ENCODE results near the gene GULP1. TPM values are rescaled to one million over a fixed set of nuclear protein-coding genes. Genes with fewer than 3 reads are reported as not detected.

Gene GULP1
- total RNA-seq, 1 experiment from 2014 or later: 75.1 TPM

GRCh38 chr2:188410504-188411235 is 119.0 kb downstream of the GULP1 start:
- Mint-ChIP-seq H3K9me3 (peaks cover 56% of the 10 kb centered on the region), H3K36me3 (peaks cover 54% of the 10 kb centered on the region), H3K4me3 (no peak overlapping the region), H3K4me1 (peaks cover 41% of the 10 kb centered on the region), H3K27me3 (ENCODE audit: low read depth) (peaks cover 58% of the 10 kb centered on the region), H3K27ac (peak overlapping the region; percentile 75; the same call in 1 of the 2 replicates)
- DNase-seq (ENCODE audit: low spot score) (no peak), ATAC-seq (peak; percentile 85)
- TF ChIP-seq ATF3 (CRISPR knock-in tag; conservative IDR thresholded peaks at IDR 0.05): no peak
- TF ChIP-seq TEAD1 (CRISPR knock-in tag; IDR thresholded peaks at IDR 0.05): peak; percentile 80; the same call in 1 of the 2 replicates
- no peak for TF ChIP-seq ESRRA (CRISPR knock-in tag; IDR thresholded peaks at IDR 0.05; ENCODE audit: borderline replicate concordance)
- peak; percentile 24; the same call in 1 of the 2 replicates for TF ChIP-seq FOXP4 (CRISPR knock-in tag; IDR thresholded peaks at IDR 0.05)
- TF ChIP-seq PRRX2 (CRISPR knock-in tag; IDR thresholded peaks at IDR 0.05): no peak
- TF ChIP-seq FOXK1 (CRISPR knock-in tag; IDR thresholded peaks at IDR 0.05): 0 out of 2 replicates have a peak, but pooled peaks have one; percentile 31
- ChIA-PET CTCF (no interaction called here), POLR2A (no interaction called here)

- H3K27me3 Mint-ChIP-seq (ENCODE audit: low read depth): peaks cover 52% of the 10 kb centered on the region
- no peak overlapping the region for H3K27ac Mint-ChIP-seq
- TF ChIP-seq CDX4 (CRISPR knock-in tag; IDR thresholded peaks at IDR 0.05; ENCODE audit: borderline replicate concordance): no peak
- no peak for TF ChIP-seq PREB (CRISPR knock-in tag; IDR thresholded peaks at IDR 0.05; ENCODE audit: borderline replicate concordance)
- no peak for TF ChIP-seq SP1 (CRISPR knock-in tag; conservative IDR thresholded peaks at IDR 0.05)
- TF ChIP-seq GRHL2 (CRISPR knock-in tag; IDR thresholded peaks at IDR 0.05; ENCODE audit: insufficient replicate concordance, severe bottlenecking): no peak
- TF ChIP-seq CREB1 (CRISPR knock-in tag; IDR thresholded peaks at IDR 0.05): no peak
- no peak for TF ChIP-seq CBFB (CRISPR knock-in tag; IDR thresholded peaks at IDR 0.05; ENCODE audit: low read depth)
- TF ChIP-seq ELF4 (CRISPR knock-in tag; IDR thresholded peaks at IDR 0.05; ENCODE audit: low read depth): no peak
- no peak for TF ChIP-seq ZBTB21 (CRISPR knock-in tag; IDR thresholded peaks at IDR 0.05; ENCODE audit: borderline replicate concordance)
- no peak for TF ChIP-seq SMAD4 (CRISPR knock-in tag; IDR thresholded peaks at IDR 0.05)
- no peak for TF ChIP-seq SOX15 (CRISPR knock-in tag; IDR thresholded peaks at IDR 0.05)
- no peak for TF ChIP-seq STAT6 (CRISPR knock-in tag; conservative IDR thresholded peaks at IDR 0.05; ENCODE audit: low read depth)
- no peak for TF ChIP-seq ZNF512 (CRISPR knock-in tag; IDR thresholded peaks at IDR 0.05; ENCODE audit: borderline replicate concordance)
- no peak for TF ChIP-seq SMAD3 (CRISPR knock-in tag; IDR thresholded peaks at IDR 0.05; ENCODE audit: borderline replicate concordance)
- no peak for TF ChIP-seq MXD4 (CRISPR knock-in tag; IDR thresholded peaks at IDR 0.05; ENCODE audit: borderline replicate concordance)
- no peak for TF ChIP-seq ZSCAN18 (CRISPR knock-in tag; IDR thresholded peaks at IDR 0.05)
- no peak for TF ChIP-seq ZNF671 (CRISPR knock-in tag; IDR thresholded peaks at IDR 0.05)
These were observed 120.5 kb downstream of the GULP1 start for GRCh38 chr2:188412190-188412589.

More at GRCh38 chr2:188412190-188412589, 120.5 kb downstream of the GULP1 start:
- H3K36me3 Mint-ChIP-seq: peaks cover 41% of the 10 kb centered on the region
- DNase-seq (ENCODE audit: low spot score) (no peak), ATAC-seq (no peak)
- peaks cover 50% of the 10 kb centered on the region for H3K4me1 Mint-ChIP-seq
- H3K9me3 Mint-ChIP-seq: peaks cover 44% of the 10 kb centered on the region
- POLR2A ChIA-PET: no interaction called here
- H3K4me3 Mint-ChIP-seq: no peak overlapping the region
- CTCF ChIA-PET: no interaction called here

Measured in WTC11 (cell line).